H9 (cell line): Measurements from ENCODE around the gene HM13. TPM values are rescaled to one million over a fixed set of nuclear protein-coding genes. Genes with fewer than 3 reads are reported as not detected.

Experiments used
- DNase-seq: peaks from one replicate; pipeline ENCODE4 v3.0.0-alpha.2; 2017
- H2AFZ ChIP-seq: one replicate; pipeline ENCODE4 v1.6.1; 2013; ENCODE audit warnings: mild to moderate bottlenecking, low read length, control low read depth, moderate library complexity
- H2AK5ac ChIP-seq: 2 replicates; pipeline ENCODE4 v1.6.1; 2013; ENCODE audit warnings: low read length, control low read depth, mixed read lengths; ENCODE audit not compliant: insufficient read length
- H2BK120ac ChIP-seq: one replicate; pipeline ENCODE4 v1.6.1; 2013; ENCODE audit warnings: low read depth, mild to moderate bottlenecking, low read length, control low read depth, inconsistent platforms; ENCODE audit not compliant: poor library complexity, severe bottlenecking
- H2BK12ac ChIP-seq: 2 replicates; pipeline ENCODE4 v1.6.1; 2013; ENCODE audit warnings: low read length, control low read depth, mixed read lengths, low read depth; ENCODE audit not compliant: insufficient read length
- H2BK15ac ChIP-seq: 2 replicates; pipeline ENCODE4 v1.6.1; 2013; ENCODE audit warnings: low read depth, low read length, control low read depth
- H2BK20ac ChIP-seq: one replicate; pipeline ENCODE4 v1.6.1; 2013; ENCODE audit warnings: low read depth, mild to moderate bottlenecking, low read length, control low read depth, inconsistent platforms; ENCODE audit not compliant: poor library complexity, severe bottlenecking
- H2BK5ac ChIP-seq: 2 replicates; pipeline ENCODE4 v1.6.1; 2013; ENCODE audit warnings: low read length, control low read depth, mixed read lengths; ENCODE audit not compliant: insufficient read length
- H3K14ac ChIP-seq: 2 replicates; pipeline ENCODE4 v1.6.1; 2013; ENCODE audit warnings: low read length, control low read depth; ENCODE audit not compliant: insufficient read depth
- H3K18ac ChIP-seq: 2 replicates; pipeline ENCODE4 v1.6.1; 2013; ENCODE audit warnings: low read depth, mild to moderate bottlenecking, mixed read lengths, low read length, control low read depth; ENCODE audit not compliant: insufficient read length
- H3K23ac ChIP-seq: 2 replicates; pipeline ENCODE4 v1.6.1; 2013; ENCODE audit warnings: low read length, control low read depth, mixed read lengths, low read depth; ENCODE audit not compliant: insufficient read length
- H3K23me2 ChIP-seq: 2 replicates; pipeline ENCODE4 v1.6.1; 2013; ENCODE audit warnings: low read depth, mild to moderate bottlenecking, mixed read lengths, low read length, control low read depth; ENCODE audit not compliant: insufficient read length, poor library complexity, severe bottlenecking
- H3K27ac ChIP-seq: 2 replicates; pipeline ENCODE4 v1.5.1; 2013; ENCODE audit warnings: low read length, control low read depth, mixed read lengths, low read depth; ENCODE audit not compliant: insufficient read length
- H3K27me3 ChIP-seq: 2 replicates; pipeline ENCODE4 v1.6.1; 2013; ENCODE audit warnings: low read length, control low read depth, inconsistent platforms; ENCODE audit not compliant: insufficient read depth
- H3K4ac ChIP-seq: 2 replicates; pipeline ENCODE4 v1.6.1; 2013; ENCODE audit warnings: low read depth, mild to moderate bottlenecking, control low read depth, inconsistent platforms, low read length, moderate library complexity
- H3K4me1 ChIP-seq: 2 replicates; pipeline ENCODE4 v1.6.1; 2013; ENCODE audit warnings: low read length, control low read depth, inconsistent platforms; ENCODE audit not compliant: insufficient read depth
- H3K4me2 ChIP-seq: 2 replicates; pipeline ENCODE4 v1.6.1; 2013; ENCODE audit warnings: low read length, control low read depth, mixed read lengths; ENCODE audit not compliant: insufficient read length, insufficient read depth
- H3K56ac ChIP-seq: 2 replicates; pipeline ENCODE4 v1.6.1; 2013; ENCODE audit warnings: low read depth, mild to moderate bottlenecking, mixed read lengths, low read length, control low read depth; ENCODE audit not compliant: insufficient read length
- H3K79me1 ChIP-seq: 2 replicates; pipeline ENCODE4 v1.6.1; 2013; ENCODE audit warnings: low read depth, mild to moderate bottlenecking, moderate library complexity, low read length, control low read depth, inconsistent platforms; ENCODE audit not compliant: insufficient read depth, poor library complexity, severe bottlenecking
- H3K79me2 ChIP-seq: 2 replicates; pipeline ENCODE4 v1.6.1; 2013; ENCODE audit warnings: low read length, control low read depth, inconsistent platforms; ENCODE audit not compliant: insufficient read depth
- H3K9ac ChIP-seq: 2 replicates; pipeline ENCODE4 v1.6.1; 2013; ENCODE audit warnings: low read length, control low read depth, mixed read lengths; ENCODE audit not compliant: insufficient read length; ENCODE audit errors: extremely low read depth
- H3K9me3 ChIP-seq: one replicate; pipeline ENCODE4 v1.6.1; 2013; ENCODE audit warnings: low read depth, low read length, inconsistent platforms; ENCODE audit not compliant: control insufficient read depth
- H3T11ph ChIP-seq: one replicate; pipeline ENCODE4 v1.6.1; 2013; ENCODE audit warnings: mild to moderate bottlenecking, low read length, control low read depth, inconsistent platforms
- H4K20me1 ChIP-seq: one replicate; pipeline ENCODE4 v1.6.1; 2013; ENCODE audit not compliant: control insufficient read depth, insufficient read length, insufficient read depth
- H4K5ac ChIP-seq: 2 replicates; pipeline ENCODE4 v1.6.1; 2013; ENCODE audit warnings: low read depth, mild to moderate bottlenecking, mixed read lengths, low read length, control low read depth; ENCODE audit not compliant: insufficient read length
- H4K8ac ChIP-seq: replicated peaks from 2 replicates; pipeline ENCODE4 v1.6.1; 2013; ENCODE audit warnings: low read length, control low read depth, mixed read lengths, low read depth; ENCODE audit not compliant: insufficient read length
- H4K91ac ChIP-seq: 2 replicates; pipeline ENCODE4 v1.6.1; 2013; ENCODE audit warnings: low read depth, mild to moderate bottlenecking, moderate library complexity, mixed read lengths, low read length, control low read depth; ENCODE audit not compliant: insufficient read length
- H3K27ac Mint-ChIP-seq, 3 experiments: 2 replicates in 2 of 3; 3 replicates in 1 of 3; pipeline ENCODE4 v1.8.0; 2020 to 2021; ENCODE audit warnings: mixed read lengths in 3 of 3, mild to moderate bottlenecking in 1 of 3, moderate library complexity in 1 of 3
- H3K27me3 Mint-ChIP-seq: 2 replicates; pipeline ENCODE4 v1.8.0; 2021; ENCODE audit warnings: low read depth, mild to moderate bottlenecking, moderate library complexity, mixed read lengths
- H3K36me3 Mint-ChIP-seq, 3 experiments: 2 replicates in 2 of 3; 3 replicates in 1 of 3; pipeline ENCODE4 v1.8.0; 2020 to 2021; ENCODE audit warnings: low read depth in 3 of 3, mixed read lengths in 3 of 3; ENCODE audit not compliant: insufficient read depth in 1 of 3
- H3K4me1 Mint-ChIP-seq, 2 experiments: 2 replicates each; pipeline ENCODE4 v1.8.0; 2020; ENCODE audit warnings: mixed read lengths in 2 of 2
- H3K4me3 Mint-ChIP-seq, 2 experiments: 2 replicates in 1 of 2; 3 replicates in 1 of 2; pipeline ENCODE4 v1.8.0; 2020 to 2021; ENCODE audit warnings: mild to moderate bottlenecking in 2 of 2, mixed read lengths in 2 of 2, moderate library complexity in 1 of 2
- H3K9me3 Mint-ChIP-seq, 2 experiments: 2 replicates in 1 of 2; 3 replicates in 1 of 2; pipeline ENCODE4 v1.8.0; 2020; ENCODE audit warnings: mild to moderate bottlenecking in 2 of 2, mixed read lengths in 2 of 2, moderate library complexity in 1 of 2
- CTCF ChIP-seq: fragments of 200-600 bp; sonication (generic); conservative IDR thresholded peaks from 3 replicates; pipeline ENCODE4 v1.8.0; 2021; ENCODE audit warnings: antibody characterized with exemption, mild to moderate bottlenecking
- WGBS: extraction: QIAGEN DNeasy Blood & Tissue Kit; methylation state at CpG from one replicate; pipeline ENCODE4 v1.1.7; 2013; ENCODE audit warnings: missing lambda C conversion rate, low lambda C conversion rate, mixed read lengths; ENCODE audit not compliant: insufficient read length; ENCODE audit errors: extremely low coverage; 5-methylcytosine and 5-hydroxymethylcytosine counted together
- total RNA-seq: library from RNA; stranded (reverse); gene quantifications from 2 replicates; pipeline ENCODE4 v1.2.1, GENCODE V29; 2021

The HM13 gene
- total RNA-seq, 1 experiment from 2014 or later: 169 TPM

- Mint-ChIP-seq H3K36me3 (peaks cover 6 to 22% (median 18%) of the 10 kb centered on the region in 3 experiments), H3K27me3 (peaks cover 2% of the 10 kb centered on the region), H3K4me3 (peak overlapping the region; percentile 93 to 97), H3K4me1 (peaks cover 41 to 54% of the 10 kb centered on the region in 2 experiments), H3K27ac (peak overlapping the region; percentile 97 to 100 (median 98)), H3K9me3 (peaks cover 3% of the 10 kb centered on the region in 2 experiments; a peak in 2 of 5 replicates)
- no peak overlapping the region for H3K4ac ChIP-seq
- no peak overlapping the region for H2BK20ac ChIP-seq
- H3K56ac ChIP-seq: no peak overlapping the region
- no peaks in the 10 kb centered on the region for H4K20me1 ChIP-seq
- DNase-seq: peak; percentile 73
- peak overlapping the region; percentile 57 for H3K4me2 ChIP-seq
- no peaks in the 10 kb centered on the region for H3K27me3 ChIP-seq
- H3K79me2 ChIP-seq: peaks cover 4% of the 10 kb centered on the region; the same call in 1 of the 2 replicates
- no peak for TF ChIP-seq CTCF
- H3K23me2 ChIP-seq: peaks cover 17% of the 10 kb centered on the region
- peaks cover 5% of the 10 kb centered on the region; the same call in 1 of the 2 replicates for H3K4me1 ChIP-seq
- H4K8ac ChIP-seq: no peak overlapping the region
- H2AK5ac ChIP-seq: no peak overlapping the region
- H3K9ac ChIP-seq: no peak overlapping the region
- H3K14ac ChIP-seq: peak overlapping the region; percentile 25; the same call in 1 of the 2 replicates
- no peaks in the 10 kb centered on the region for H3K79me1 ChIP-seq
- H2AFZ ChIP-seq: no peak overlapping the region
- no peak overlapping the region for H2BK15ac ChIP-seq
- no peak overlapping the region for H3K27ac ChIP-seq
- no peaks in the 10 kb centered on the region for H3K9me3 ChIP-seq
- H3T11ph ChIP-seq: no peak overlapping the region
- no peak overlapping the region for H2BK120ac ChIP-seq
- no peak overlapping the region for H4K5ac ChIP-seq
- H3K23ac ChIP-seq: no peak overlapping the region
- peak overlapping the region; percentile 27 for H3K18ac ChIP-seq
- no peak overlapping the region for H4K91ac ChIP-seq
- H2BK5ac ChIP-seq: no peak overlapping the region
- H2BK12ac ChIP-seq: no peak overlapping the region
- no CpG with 5 or more reads among the region's 8 CpGs for WGBS
Measured at GRCh38 chr20:31606804-31607639, 92.8 kb downstream of the HM13 start.
